ENCODE measurements around the gene TMEM92. TPM values are rescaled to one million over a fixed set of nuclear protein-coding genes. Genes with fewer than 3 reads are reported as not detected.
A peak's percentile ranks its signal among the peaks of the same experiment; 100 is the strongest.

TMEM92 gene
- total and polyA plus RNA-seq, 10 of the 15 experiments (the other 5 are each of a cell fraction or from before 2014, with no cell fraction given) = 0.11 to 1.2 (median 0.32) TPM

GRCh38 chr17:50273654-50274040 is 619 bp upstream of the TMEM92 start:
- in situ Hi-C loops (cut with MboI) = loop anchor here (5.0 kb wide), 1 partner anchor 66 kb away; no protein-coding TSS in a partner anchor
- POLR2A ChIA-PET = interaction anchor here (0.8 to 1.6 kb wide), 3 partner anchors 39 to 74 kb away, joined by 3 to 7 read pairs (median 4); no protein-coding TSS in a partner anchor
- TF ChIP-seq GABPA (IDR thresholded peaks at IDR 0.05; ENCODE audit: low read depth) (no peak), BCL11A (IDR thresholded peaks at IDR 0.05; ENCODE audit: low read depth, low read length) (no peak), EZH2 (IDR thresholded peaks at IDR 0.05; ENCODE audit: borderline replicate concordance, control insufficient read depth, low read depth, low read length) (no peak), RUNX3 (IDR thresholded peaks at IDR 0.05; ENCODE audit: low read length) (no peak), STAT1 (conservative IDR thresholded peaks at IDR 0.05) (no peak), FOS (IDR thresholded peaks at IDR 0.05; ENCODE audit: borderline replicate concordance, extremely low read depth, insufficient read length) (no peak), KAT2A (conservative IDR thresholded peaks at IDR 0.05; ENCODE audit: control insufficient read depth, low read depth, low read length) (no peak), TCF7 (IDR thresholded peaks at IDR 0.05; ENCODE audit: borderline replicate concordance) (no peak), MTA2 (IDR thresholded peaks at IDR 0.05; ENCODE audit: low read depth) (no peak), POLR2AphosphoS5 (IDR thresholded peaks at IDR 0.05; ENCODE audit: low read length) (no peak), NFIC (IDR thresholded peaks at IDR 0.05; ENCODE audit: low read depth, low read length) (no peak), FOXK2 (IDR thresholded peaks at IDR 0.05) (no peak), MEF2A (IDR thresholded peaks at IDR 0.05; ENCODE audit: insufficient read depth, low read depth, low read length) (no peak), RB1 (IDR thresholded peaks at IDR 0.05; ENCODE audit: borderline replicate concordance) (no peak), MTA3 (IDR thresholded peaks at IDR 0.05; ENCODE audit: borderline replicate concordance, low read length) (no peak)

More at GRCh38 chr17:50273654-50274040, 619 bp upstream of the TMEM92 start:
- no TSS peak for BruUV-seq (replicated peaks)
- Histone ChIP-seq H4K20me1 (ENCODE audit: control insufficient read depth, insufficient read depth) (no peaks in the 10 kb centered on the region), H3K79me2 (ENCODE audit: control insufficient read depth, insufficient read depth, low read length) (no peaks in the 10 kb centered on the region), H3K4me2 (ENCODE audit: control insufficient read depth, insufficient read depth) (0 out of 2 replicates have a peak overlapping the region, but pooled peaks have one; percentile 94), H3K4me1 (ENCODE audit: control insufficient read depth, insufficient read depth, low read length) (no peaks in the 10 kb centered on the region; the same call in 1 of the 2 replicates), H3K4me3 (no peak overlapping the region), H3K9me3 (replicated peaks; ENCODE audit: control insufficient read depth, insufficient read depth, low read length) (no peaks in the 10 kb centered on the region), H3K27ac (ENCODE audit: control insufficient read depth, insufficient read depth) (no peak overlapping the region), H3K36me3 (ENCODE audit: control insufficient read depth in 2 of 2, insufficient read depth in 2 of 2, low read length in 1 of 2) (no peaks in the 10 kb centered on the region), H3K9ac (ENCODE audit: control insufficient read depth, insufficient read depth, low read length) (no peak overlapping the region), H2AFZ (ENCODE audit: control insufficient read depth, low read depth, low read length) (0 out of 2 replicates have a peak overlapping the region, but pooled peaks have one; percentile 4), H3K27me3 (replicated peaks in 1 of 2; ENCODE audit: control insufficient read depth in 2 of 2, insufficient read depth in 2 of 2, low read length in 1 of 2) (peaks cover 0 to 1% of the 10 kb centered on the region in 2 experiments; a peak in 3 of 4 replicates)
- ChIA-PET RAD21 (ENCODE audit: unreplicated experiment) (interaction anchor here (0.7 to 7.4 kb wide), 15 partner anchors 23 to 104 kb away, joined by 3 to 84 read pairs (median 5); partner anchors contain the start of gene COL1A1), CTCF (interaction anchor here (1.1 to 19.2 kb wide), 13 partner anchors 9 to 181 kb away, joined by 3 to 298 read pairs (median 16); partner anchors contain the start of gene COL1A1), SMC1A (ENCODE audit: uncharacterized antibody, unreplicated experiment) (interaction anchor here (1.2 to 9.4 kb wide), 4 partner anchors 21 to 72 kb away, joined by 3 to 87 read pairs (median 38); partner anchors contain the start of gene COL1A1)
- FAIRE-seq = no peak
- DNase-seq (ENCODE audit: low read depth, low spot score) = no peak
- intact Hi-C loops (cut with micrococcal nuclease; ENCODE audit: unreplicated experiment) = loop anchor here (1.0 to 2.0 kb wide), 2 partner anchors 23 to 73 kb away; no protein-coding TSS in a partner anchor
- WGBS (ENCODE audit: insufficient coverage, insufficient replicate concordance, low lambda C conversion rate, missing lambda C conversion rate) = 41% methylated on average over 8 of the region's 8 CpGs
- ATAC-seq = no peak

Measured in GM12878 (cell line).